HepG2 (cell line): ENCODE data around the gene AGTPBP1. TPM values are rescaled to one million over a fixed set of nuclear protein-coding genes. Genes with fewer than 3 reads are reported as not detected.

Experiments used
- ARHGAP35 ChIP-seq: sonication (generic); formaldehyde crosslinking; IDR thresholded peaks from 2 replicates; pipeline ENCODE4 v1.9.0; 2022; ENCODE audit warnings: mild to moderate bottlenecking, inconsistent platforms, moderate library complexity, missing genetic modification reagents, borderline replicate concordance
- PPARG ChIP-seq: conservative IDR thresholded peaks from 2 replicates; pipeline ENCODE4 v1.6.1; 2016; ENCODE audit warnings: missing biosample characterization, missing genetic modification reagents
- SAP130 ChIP-seq: IDR thresholded peaks from 2 replicates; pipeline ENCODE4 v1.6.1; 2016; ENCODE audit warnings: low read depth
- U2AF1 ChIP-seq: fragments of 200-400 bp; formaldehyde crosslinking; optimal IDR thresholded peaks from 2 replicates; pipeline ENCODE3; 2017; ENCODE audit warnings: mild to moderate bottlenecking, low read depth, low read length
- ZNF205 ChIP-seq: IDR thresholded peaks from 2 replicates; pipeline ENCODE4 v1.6.1; 2018; ENCODE audit warnings: missing biosample characterization, missing genetic modification reagents
- ZNF577 ChIP-seq: sonication (generic); formaldehyde crosslinking; IDR thresholded peaks from 2 replicates; pipeline ENCODE4 v1.4.0; 2020; ENCODE audit warnings: mild to moderate bottlenecking, low read depth, missing genetic modification reagents, borderline replicate concordance
- ZNF644 ChIP-seq: IDR thresholded peaks from 2 replicates; pipeline ENCODE4 v1.6.1; 2016; ENCODE audit warnings: low read depth
- ZNF720 ChIP-seq: sonication (generic); formaldehyde crosslinking; IDR thresholded peaks from 2 replicates; pipeline ENCODE4 v1.4.0; 2020; ENCODE audit warnings: missing genetic modification reagents
- polyA plus RNA-seq, 8 experiments: library from polyadenylated mRNA; depleted of rRNA in 3 of 8; stranded (reverse) in 7 of 8; unstranded in 1 of 8; fragments of >200 nt; fragmentation: Illumina TruSeq in 4 of 8; extraction: Trizol in 4 of 8; gene quantifications; 2 replicates each; pipeline versions ENCODE4 v1.2.1 to v1.2.3, GENCODE V29; 2011 to 2016; ENCODE audit warnings: low read depth in 4 of 8, missing spikeins in 1 of 8, mixed read lengths in 1 of 8; ENCODE audit not compliant: insufficient read depth in 1 of 8
- total RNA-seq, 5 experiments: library from RNA; depleted of rRNA; stranded (reverse); fragments of >200 nt; fragmentation: Illumina TruSeq; extraction: Trizol; gene quantifications; 2 replicates each; pipeline ENCODE4 v1.2.3, GENCODE V29; 2016; ENCODE audit warnings: low read depth in 1 of 5
- TF ChIP-seq, protein P1 (sequence below): sonication (generic); formaldehyde crosslinking; IDR thresholded peaks from 2 replicates; pipeline ENCODE4 v1.4.0; 2020; ENCODE audit warnings: missing genetic modification reagents, borderline replicate concordance
- TF ChIP-seq, protein P2 (sequence below): sonication (generic); formaldehyde crosslinking; IDR thresholded peaks from 2 replicates; pipeline ENCODE4 v1.5.1; 2020; ENCODE audit warnings: mild to moderate bottlenecking, missing genetic modification reagents, moderate library complexity
- TF ChIP-seq, protein P3 (sequence below): sonication (generic); formaldehyde crosslinking; conservative IDR thresholded peaks from 2 replicates; pipeline ENCODE4 v1.4.0; 2020; ENCODE audit warnings: mild to moderate bottlenecking, missing genetic modification reagents, moderate library complexity
- TF ChIP-seq, protein P4 (sequence below): sonication (generic); formaldehyde crosslinking; IDR thresholded peaks from 2 replicates; pipeline ENCODE4 v1.5.1; 2020; ENCODE audit warnings: missing genetic modification reagents, mild to moderate bottlenecking, borderline replicate concordance

Gene AGTPBP1
- total and polyA plus RNA-seq, 2 of the 13 experiments (the other 11 are each of a cell fraction or from before 2014, with no cell fraction given) = 9.7 to 22.3 TPM

DNA sequence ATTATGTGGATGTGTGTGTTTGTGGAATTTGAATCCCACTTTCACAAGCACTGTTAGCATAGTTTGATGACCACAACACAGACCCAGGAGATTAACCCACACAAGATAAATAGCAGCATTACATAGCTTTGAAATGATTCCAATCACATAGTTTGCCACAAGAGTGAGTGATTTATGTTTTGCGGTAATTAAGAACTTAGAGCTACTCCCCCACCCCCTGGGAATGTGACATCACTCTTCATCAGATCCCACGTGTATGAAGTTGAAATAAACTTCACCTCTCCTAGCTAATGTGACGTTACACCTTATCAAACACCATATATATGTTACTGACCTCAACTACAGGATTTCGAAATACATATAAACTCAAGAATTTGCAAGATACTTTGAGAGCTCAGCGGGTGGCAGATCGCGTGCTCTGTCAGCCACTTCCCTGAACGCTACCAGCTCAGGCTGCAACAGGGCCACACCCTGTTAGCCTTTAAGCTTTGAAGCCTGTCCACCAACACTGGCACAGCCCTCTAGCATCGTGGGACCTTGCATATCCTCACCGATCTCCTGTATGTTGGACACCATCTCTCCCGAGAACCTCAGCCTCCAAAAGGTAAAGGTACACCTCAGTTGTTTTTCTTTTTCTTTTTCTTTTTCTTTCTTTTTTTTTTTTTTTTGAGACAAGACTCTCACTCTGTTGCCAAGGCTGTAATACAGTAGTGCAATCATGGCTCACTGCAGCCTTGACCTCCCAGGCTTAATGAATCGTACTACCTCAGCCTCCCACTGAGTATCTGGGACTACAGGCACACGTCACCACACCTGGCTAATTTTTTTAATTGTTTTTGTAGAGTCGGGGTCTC, 1.7 kb upstream of the AGTPBP1 start (continued):
- no peak for TF ChIP-seq PPARG (CRISPR knock-in tag)
- TF ChIP-seq ZNF644 = no peak
- TF ChIP-seq, protein P1, sequence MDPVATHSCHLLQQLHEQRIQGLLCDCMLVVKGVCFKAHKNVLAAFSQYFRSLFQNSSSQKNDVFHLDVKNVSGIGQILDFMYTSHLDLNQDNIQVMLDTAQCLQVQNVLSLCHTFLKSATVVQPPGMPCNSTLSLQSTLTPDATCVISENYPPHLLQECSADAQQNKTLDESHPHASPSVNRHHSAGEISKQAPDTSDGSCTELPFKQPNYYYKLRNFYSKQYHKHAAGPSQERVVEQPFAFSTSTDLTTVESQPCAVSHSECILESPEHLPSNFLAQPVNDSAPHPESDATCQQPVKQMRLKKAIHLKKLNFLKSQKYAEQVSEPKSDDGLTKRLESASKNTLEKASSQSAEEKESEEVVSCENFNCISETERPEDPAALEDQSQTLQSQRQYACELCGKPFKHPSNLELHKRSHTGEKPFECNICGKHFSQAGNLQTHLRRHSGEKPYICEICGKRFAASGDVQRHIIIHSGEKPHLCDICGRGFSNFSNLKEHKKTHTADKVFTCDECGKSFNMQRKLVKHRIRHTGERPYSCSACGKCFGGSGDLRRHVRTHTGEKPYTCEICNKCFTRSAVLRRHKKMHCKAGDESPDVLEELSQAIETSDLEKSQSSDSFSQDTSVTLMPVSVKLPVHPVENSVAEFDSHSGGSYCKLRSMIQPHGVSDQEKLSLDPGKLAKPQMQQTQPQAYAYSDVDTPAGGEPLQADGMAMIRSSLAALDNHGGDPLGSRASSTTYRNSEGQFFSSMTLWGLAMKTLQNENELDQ (CRISPR knock-in tag) = no peak
- TF ChIP-seq, protein P2, sequence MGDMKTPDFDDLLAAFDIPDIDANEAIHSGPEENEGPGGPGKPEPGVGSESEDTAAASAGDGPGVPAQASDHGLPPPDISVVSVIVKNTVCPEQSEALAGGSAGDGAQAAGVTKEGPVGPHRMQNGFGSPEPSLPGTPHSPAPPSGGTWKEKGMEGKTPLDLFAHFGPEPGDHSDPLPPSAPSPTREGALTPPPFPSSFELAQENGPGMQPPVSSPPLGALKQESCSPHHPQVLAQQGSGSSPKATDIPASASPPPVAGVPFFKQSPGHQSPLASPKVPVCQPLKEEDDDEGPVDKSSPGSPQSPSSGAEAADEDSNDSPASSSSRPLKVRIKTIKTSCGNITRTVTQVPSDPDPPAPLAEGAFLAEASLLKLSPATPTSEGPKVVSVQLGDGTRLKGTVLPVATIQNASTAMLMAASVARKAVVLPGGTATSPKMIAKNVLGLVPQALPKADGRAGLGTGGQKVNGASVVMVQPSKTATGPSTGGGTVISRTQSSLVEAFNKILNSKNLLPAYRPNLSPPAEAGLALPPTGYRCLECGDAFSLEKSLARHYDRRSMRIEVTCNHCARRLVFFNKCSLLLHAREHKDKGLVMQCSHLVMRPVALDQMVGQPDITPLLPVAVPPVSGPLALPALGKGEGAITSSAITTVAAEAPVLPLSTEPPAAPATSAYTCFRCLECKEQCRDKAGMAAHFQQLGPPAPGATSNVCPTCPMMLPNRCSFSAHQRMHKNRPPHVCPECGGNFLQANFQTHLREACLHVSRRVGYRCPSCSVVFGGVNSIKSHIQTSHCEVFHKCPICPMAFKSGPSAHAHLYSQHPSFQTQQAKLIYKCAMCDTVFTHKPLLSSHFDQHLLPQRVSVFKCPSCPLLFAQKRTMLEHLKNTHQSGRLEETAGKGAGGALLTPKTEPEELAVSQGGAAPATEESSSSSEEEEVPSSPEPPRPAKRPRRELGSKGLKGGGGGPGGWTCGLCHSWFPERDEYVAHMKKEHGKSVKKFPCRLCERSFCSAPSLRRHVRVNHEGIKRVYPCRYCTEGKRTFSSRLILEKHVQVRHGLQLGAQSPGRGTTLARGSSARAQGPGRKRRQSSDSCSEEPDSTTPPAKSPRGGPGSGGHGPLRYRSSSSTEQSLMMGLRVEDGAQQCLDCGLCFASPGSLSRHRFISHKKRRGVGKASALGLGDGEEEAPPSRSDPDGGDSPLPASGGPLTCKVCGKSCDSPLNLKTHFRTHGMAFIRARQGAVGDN = 0 out of 2 replicates have a peak, but pooled peaks have one; percentile 18
- no peak for TF ChIP-seq ZNF720 (CRISPR knock-in tag)
- TF ChIP-seq ARHGAP35 (CRISPR knock-in tag) = no peak
- TF ChIP-seq U2AF1 = no peak
- 0 out of 2 replicates have a peak, but pooled peaks have one; percentile 27 for TF ChIP-seq SAP130 (CRISPR knock-in tag)
- TF ChIP-seq, protein P3, sequence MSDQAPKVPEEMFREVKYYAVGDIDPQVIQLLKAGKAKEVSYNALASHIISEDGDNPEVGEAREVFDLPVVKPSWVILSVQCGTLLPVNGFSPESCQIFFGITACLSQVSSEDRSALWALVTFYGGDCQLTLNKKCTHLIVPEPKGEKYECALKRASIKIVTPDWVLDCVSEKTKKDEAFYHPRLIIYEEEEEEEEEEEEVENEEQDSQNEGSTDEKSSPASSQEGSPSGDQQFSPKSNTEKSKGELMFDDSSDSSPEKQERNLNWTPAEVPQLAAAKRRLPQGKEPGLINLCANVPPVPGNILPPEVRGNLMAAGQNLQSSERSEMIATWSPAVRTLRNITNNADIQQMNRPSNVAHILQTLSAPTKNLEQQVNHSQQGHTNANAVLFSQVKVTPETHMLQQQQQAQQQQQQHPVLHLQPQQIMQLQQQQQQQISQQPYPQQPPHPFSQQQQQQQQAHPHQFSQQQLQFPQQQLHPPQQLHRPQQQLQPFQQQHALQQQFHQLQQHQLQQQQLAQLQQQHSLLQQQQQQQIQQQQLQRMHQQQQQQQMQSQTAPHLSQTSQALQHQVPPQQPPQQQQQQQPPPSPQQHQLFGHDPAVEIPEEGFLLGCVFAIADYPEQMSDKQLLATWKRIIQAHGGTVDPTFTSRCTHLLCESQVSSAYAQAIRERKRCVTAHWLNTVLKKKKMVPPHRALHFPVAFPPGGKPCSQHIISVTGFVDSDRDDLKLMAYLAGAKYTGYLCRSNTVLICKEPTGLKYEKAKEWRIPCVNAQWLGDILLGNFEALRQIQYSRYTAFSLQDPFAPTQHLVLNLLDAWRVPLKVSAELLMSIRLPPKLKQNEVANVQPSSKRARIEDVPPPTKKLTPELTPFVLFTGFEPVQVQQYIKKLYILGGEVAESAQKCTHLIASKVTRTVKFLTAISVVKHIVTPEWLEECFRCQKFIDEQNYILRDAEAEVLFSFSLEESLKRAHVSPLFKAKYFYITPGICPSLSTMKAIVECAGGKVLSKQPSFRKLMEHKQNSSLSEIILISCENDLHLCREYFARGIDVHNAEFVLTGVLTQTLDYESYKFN (CRISPR knock-in tag) = no peak
- TF ChIP-seq, protein P4, sequence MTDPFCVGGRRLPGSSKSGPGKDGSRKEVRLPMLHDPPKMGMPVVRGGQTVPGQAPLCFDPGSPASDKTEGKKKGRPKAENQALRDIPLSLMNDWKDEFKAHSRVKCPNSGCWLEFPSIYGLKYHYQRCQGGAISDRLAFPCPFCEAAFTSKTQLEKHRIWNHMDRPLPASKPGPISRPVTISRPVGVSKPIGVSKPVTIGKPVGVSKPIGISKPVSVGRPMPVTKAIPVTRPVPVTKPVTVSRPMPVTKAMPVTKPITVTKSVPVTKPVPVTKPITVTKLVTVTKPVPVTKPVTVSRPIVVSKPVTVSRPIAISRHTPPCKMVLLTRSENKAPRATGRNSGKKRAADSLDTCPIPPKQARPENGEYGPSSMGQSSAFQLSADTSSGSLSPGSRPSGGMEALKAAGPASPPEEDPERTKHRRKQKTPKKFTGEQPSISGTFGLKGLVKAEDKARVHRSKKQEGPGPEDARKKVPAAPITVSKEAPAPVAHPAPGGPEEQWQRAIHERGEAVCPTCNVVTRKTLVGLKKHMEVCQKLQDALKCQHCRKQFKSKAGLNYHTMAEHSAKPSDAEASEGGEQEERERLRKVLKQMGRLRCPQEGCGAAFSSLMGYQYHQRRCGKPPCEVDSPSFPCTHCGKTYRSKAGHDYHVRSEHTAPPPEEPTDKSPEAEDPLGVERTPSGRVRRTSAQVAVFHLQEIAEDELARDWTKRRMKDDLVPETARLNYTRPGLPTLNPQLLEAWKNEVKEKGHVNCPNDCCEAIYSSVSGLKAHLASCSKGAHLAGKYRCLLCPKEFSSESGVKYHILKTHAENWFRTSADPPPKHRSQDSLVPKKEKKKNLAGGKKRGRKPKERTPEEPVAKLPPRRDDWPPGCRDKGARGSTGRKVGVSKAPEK (CRISPR knock-in tag) = no peak
- TF ChIP-seq ZNF577 (CRISPR knock-in tag) = no peak
- TF ChIP-seq ZNF205 (CRISPR knock-in tag) = no peak
